ENCODE measurements around the gene FRMPD3.
A peak's percentile ranks its signal among the peaks of the same experiment; 100 is the strongest.
"Not testable (repeated sequence)": the region's sequence is repeated elsewhere in the genome, so short reads cannot be mapped to it uniquely, and the experiment has no call there.

FRMPD3 gene

GRCh38 chrX:107454302-107454701 lies 4.8 kb downstream of the FRMPD3 start:
- Histone ChIP-seq H3K36me3 (ENCODE audit: insufficient read depth, low read length) (no peaks in the 10 kb centered on the region), H3K4me1 (ENCODE audit: insufficient read depth, low read length) (peaks cover 15% of the 10 kb centered on the region; the same call in 1 of the 2 replicates), H3K9ac (ENCODE audit: low read depth, low read length) (no peak overlapping the region), H3K9me3 (ENCODE audit: control insufficient read depth, insufficient read depth, low read length) (no peaks in the 10 kb centered on the region)

DNA sequence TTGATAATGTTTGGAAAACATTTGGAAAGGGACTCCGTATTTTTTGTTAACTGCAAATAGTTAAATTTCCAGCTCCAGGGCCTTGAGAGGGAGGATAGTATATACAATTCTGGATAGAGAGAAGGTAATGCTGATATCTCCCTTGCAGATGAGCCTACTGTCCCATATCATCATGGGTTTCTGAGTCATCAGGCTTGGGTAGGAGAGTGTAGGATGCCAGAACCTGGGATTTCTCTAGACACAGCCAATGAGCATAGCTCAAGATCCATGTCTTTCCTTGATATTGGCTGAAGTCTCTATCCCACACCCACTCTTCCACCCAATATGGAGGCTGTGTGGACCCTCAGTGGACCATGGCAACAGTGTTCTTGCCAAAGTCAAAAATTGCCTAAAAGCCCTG lies 7.8 kb downstream of the FRMPD3 start:
- Histone ChIP-seq H3K9ac (ENCODE audit: low read depth, low read length) (no peak overlapping the region), H3K36me3 (ENCODE audit: insufficient read depth, low read length) (no peaks in the 10 kb centered on the region), H3K4me1 (ENCODE audit: insufficient read depth, low read length) (peaks cover 10% of the 10 kb centered on the region), H3K9me3 (ENCODE audit: control insufficient read depth, insufficient read depth, low read length) (no peaks in the 10 kb centered on the region)

GRCh38 chrX:107465932-107466620 lies 16.6 kb downstream of the FRMPD3 start:
- Histone ChIP-seq H3K36me3 (ENCODE audit: insufficient read depth, low read length) (no peaks in the 10 kb centered on the region), H3K4me1 (ENCODE audit: insufficient read depth, low read length) (peaks cover 16% of the 10 kb centered on the region), H3K9me3 (ENCODE audit: control insufficient read depth, insufficient read depth, low read length) (no peaks in the 10 kb centered on the region), H3K9ac (ENCODE audit: low read depth, low read length) (no peak overlapping the region)

DNA sequence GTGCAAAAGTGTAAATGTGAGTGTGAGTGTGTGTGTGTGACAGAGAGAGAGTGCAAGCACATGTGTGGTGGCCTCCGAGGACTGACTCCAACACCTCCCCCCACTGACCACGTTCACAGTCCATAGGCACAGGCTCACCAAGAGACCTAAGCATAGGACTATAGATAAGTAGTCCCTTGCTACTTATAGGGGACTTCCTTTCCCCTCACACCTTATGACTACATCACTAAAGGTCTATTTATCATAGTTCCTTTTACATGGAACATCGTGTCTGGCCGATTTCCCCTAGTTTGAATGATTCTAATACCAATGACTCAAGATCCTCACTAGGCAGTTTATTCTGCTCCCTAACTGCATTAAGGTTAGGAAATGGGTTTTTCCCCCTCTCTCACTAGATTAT lies 17.8 kb downstream of the FRMPD3 start:
- Histone ChIP-seq H3K9me3 (ENCODE audit: control insufficient read depth, insufficient read depth, low read length) (no peaks in the 10 kb centered on the region), H3K9ac (ENCODE audit: low read depth, low read length) (no peak overlapping the region), H3K4me1 (ENCODE audit: insufficient read depth, low read length) (peaks cover 16% of the 10 kb centered on the region), H3K36me3 (ENCODE audit: insufficient read depth, low read length) (no peaks in the 10 kb centered on the region)

DNA sequence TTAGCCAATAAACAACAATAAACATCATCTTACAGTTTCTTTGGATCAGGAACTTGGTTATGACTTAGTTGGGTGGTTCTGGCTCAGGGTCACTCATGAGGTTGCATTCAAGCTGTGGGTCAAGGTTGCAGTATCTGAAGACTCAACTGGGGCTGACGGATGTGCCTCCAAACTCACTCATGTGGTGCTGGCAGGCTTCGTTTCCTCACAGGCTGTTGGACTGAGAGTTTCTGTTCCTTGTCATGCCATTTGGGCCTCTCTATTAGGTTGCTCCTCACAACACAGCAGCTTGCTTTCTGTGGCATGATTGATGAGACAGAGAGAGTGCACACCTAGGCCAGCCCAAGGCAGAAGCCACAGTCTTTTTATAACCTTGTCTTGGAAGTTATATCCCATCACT lies 20.7 kb downstream of the FRMPD3 start:
- Histone ChIP-seq H3K36me3 (ENCODE audit: insufficient read depth, low read length) (no peaks in the 10 kb centered on the region), H3K4me1 (ENCODE audit: insufficient read depth, low read length) (peaks cover 16% of the 10 kb centered on the region), H3K9me3 (ENCODE audit: control insufficient read depth, insufficient read depth, low read length) (no peaks in the 10 kb centered on the region), H3K9ac (ENCODE audit: low read depth, low read length) (no peak overlapping the region)

- Histone ChIP-seq H3K4me1 (ENCODE audit: insufficient read depth, low read length) (peaks cover 12% of the 10 kb centered on the region), H3K9me3 (ENCODE audit: control insufficient read depth, insufficient read depth, low read length) (no peaks in the 10 kb centered on the region), H3K9ac (ENCODE audit: low read depth, low read length) (no peak overlapping the region), H3K36me3 (ENCODE audit: insufficient read depth, low read length) (no peaks in the 10 kb centered on the region)
Measured at GRCh38 chrX:107470971-107471370, 21.5 kb downstream of the FRMPD3 start.

GRCh38 chrX:107471420-107471819 lies 22.0 kb downstream of the FRMPD3 start:
- not testable (repeated sequence) for H3K9ac ChIP-seq (ENCODE audit: low read depth, low read length); H3K36me3 ChIP-seq (ENCODE audit: insufficient read depth, low read length); H3K9me3 ChIP-seq (ENCODE audit: control insufficient read depth, insufficient read depth, low read length); H3K4me1 ChIP-seq (ENCODE audit: insufficient read depth, low read length)

GRCh38 chrX:107477406-107477805 lies 28.0 kb downstream of the FRMPD3 start:
- H3K9me3 ChIP-seq (ENCODE audit: control insufficient read depth, insufficient read depth, low read length) = no peaks in the 10 kb centered on the region
- H3K4me1 ChIP-seq (ENCODE audit: insufficient read depth, low read length) = peaks cover 6% of the 10 kb centered on the region; the same call in 1 of the 2 replicates
- no peak overlapping the region for H3K9ac ChIP-seq (ENCODE audit: low read depth, low read length)
- no peaks in the 10 kb centered on the region for H3K36me3 ChIP-seq (ENCODE audit: insufficient read depth, low read length)

DNA sequence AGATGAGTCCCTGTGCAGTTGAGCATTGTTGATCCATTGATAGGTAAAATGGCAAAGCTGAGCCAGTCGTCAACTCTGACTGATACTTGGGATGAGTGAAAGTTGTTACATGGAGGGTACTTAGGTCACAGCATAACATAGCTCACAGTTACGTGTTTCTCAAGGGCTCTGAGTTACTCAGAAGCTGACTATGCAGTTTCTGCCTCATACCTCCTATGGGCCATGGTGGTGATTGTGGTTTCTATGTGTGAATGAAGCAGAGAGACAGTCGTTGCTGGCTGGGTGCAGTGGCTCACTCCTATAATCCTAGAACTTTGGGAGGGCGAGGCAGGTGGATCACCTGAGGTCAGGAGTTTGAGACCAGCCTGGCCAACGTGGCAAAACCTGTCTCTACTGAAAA lies 30.8 kb downstream of the FRMPD3 start:
- Histone ChIP-seq H3K9ac (ENCODE audit: low read depth, low read length) (no peak overlapping the region), H3K36me3 (ENCODE audit: insufficient read depth, low read length) (no peaks in the 10 kb centered on the region)

DNA sequence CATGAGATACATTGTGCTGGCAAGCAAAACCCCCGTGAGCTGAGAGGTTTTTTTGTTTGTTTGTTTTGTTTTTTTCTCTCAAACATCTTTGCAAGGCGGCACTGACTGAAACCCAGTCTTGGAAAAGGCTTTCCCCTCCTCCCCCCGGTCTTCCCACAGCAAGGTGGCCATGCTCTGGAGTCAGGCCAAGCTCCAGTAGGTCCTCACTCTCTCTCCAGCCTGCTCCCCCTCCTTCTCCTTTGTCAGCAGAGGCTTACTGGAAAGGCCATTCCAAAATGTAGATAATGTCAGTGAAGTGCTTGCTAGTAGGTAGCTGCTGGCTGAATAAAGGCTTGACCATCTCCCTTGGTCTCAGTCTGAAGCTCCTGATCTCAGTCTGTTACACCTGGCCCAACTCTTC lies 32.6 kb downstream of the FRMPD3 start:
- Histone ChIP-seq H3K9ac (ENCODE audit: low read depth, low read length) (no peak overlapping the region), H3K4me1 (ENCODE audit: insufficient read depth, low read length) (peaks cover 24% of the 10 kb centered on the region), H3K36me3 (ENCODE audit: insufficient read depth, low read length) (no peaks in the 10 kb centered on the region), H3K9me3 (ENCODE audit: control insufficient read depth, insufficient read depth, low read length) (no peaks in the 10 kb centered on the region)

More for the DNA sequence above, 30.8 kb downstream of the FRMPD3 start:
- Histone ChIP-seq H3K9me3 (ENCODE audit: control insufficient read depth, insufficient read depth, low read length) (no peaks in the 10 kb centered on the region), H3K4me1 (ENCODE audit: insufficient read depth, low read length) (peaks cover 25% of the 10 kb centered on the region)

DNA sequence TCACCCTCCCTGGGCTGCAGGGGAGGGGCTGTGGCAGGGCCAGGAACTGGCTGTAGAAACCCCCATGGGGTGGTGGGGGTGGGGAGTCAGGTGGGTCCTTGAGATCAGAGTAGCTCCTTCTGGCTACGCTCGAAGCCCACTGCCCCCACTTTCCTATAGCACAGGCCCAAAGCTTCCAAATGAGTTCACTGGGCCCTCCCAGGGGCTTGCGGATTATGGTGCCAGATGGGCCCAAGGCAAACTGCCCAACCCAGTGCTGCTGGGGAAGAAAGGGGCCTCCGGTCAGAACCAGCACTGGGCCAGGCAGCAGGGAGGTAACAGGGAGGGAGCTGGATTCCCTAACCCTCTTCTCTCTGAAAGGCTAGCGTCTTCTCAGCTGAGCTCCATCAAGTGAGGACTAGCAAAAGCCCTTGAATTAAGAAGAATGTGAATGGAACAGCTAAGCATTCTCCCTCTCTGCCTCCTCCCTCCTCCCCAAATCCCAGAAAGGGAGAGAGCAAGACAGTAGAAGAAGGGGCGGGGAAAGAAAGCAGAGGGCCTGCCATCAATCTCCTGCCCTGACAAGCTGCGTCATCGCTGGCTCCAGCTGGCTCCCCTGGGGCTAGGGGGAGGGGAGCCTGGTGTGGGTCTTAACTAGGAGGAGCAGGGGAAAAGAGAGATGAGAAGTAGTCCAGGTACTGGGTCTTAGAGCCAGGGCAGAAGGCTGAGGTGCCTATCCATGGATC lies 34.7 kb downstream of the FRMPD3 start:
- no peaks in the 10 kb centered on the region for H3K9me3 ChIP-seq (ENCODE audit: control insufficient read depth, insufficient read depth, low read length)
- H3K4me1 ChIP-seq (ENCODE audit: insufficient read depth, low read length) = peaks cover 23% of the 10 kb centered on the region
- no peaks in the 10 kb centered on the region for H3K36me3 ChIP-seq (ENCODE audit: insufficient read depth, low read length)
- peak overlapping the region; percentile 9; the same call in 1 of the 2 replicates for H3K9ac ChIP-seq (ENCODE audit: low read depth, low read length)

- peaks cover 23% of the 10 kb centered on the region for H3K4me1 ChIP-seq (ENCODE audit: insufficient read depth, low read length)
- no peaks in the 10 kb centered on the region for H3K9me3 ChIP-seq (ENCODE audit: control insufficient read depth, insufficient read depth, low read length)
Measured at GRCh38 chrX:107485013-107485412, 35.6 kb downstream of the FRMPD3 start.

DNA sequence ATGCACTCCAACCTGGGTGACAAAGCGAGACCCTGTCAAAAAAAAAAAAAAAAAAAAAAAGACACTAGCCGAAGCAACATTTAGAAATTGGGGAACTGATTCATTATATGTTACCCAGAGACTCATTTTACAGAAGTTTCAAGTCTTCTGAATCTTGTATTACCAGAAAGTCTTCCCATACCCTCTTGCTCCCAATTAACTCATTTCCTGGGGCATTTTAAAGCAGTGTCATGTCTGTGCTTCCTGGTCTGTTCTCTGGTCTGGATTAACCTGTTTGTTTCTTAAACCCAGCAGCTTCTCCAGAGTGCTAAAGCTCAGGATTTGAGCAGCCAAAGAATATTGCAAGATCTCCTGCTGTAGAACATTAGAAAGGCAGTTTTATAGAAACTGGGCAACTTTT lies 43.7 kb downstream of the FRMPD3 start:
- H3K9ac ChIP-seq (ENCODE audit: low read depth, low read length) = no peak overlapping the region
- H3K9me3 ChIP-seq (ENCODE audit: control insufficient read depth, insufficient read depth, low read length) = no peaks in the 10 kb centered on the region
- no peaks in the 10 kb centered on the region for H3K4me1 ChIP-seq (ENCODE audit: insufficient read depth, low read length)
- H3K36me3 ChIP-seq (ENCODE audit: insufficient read depth, low read length) = no peaks in the 10 kb centered on the region

More at GRCh38 chrX:107485013-107485412, 35.6 kb downstream of the FRMPD3 start:
- Histone ChIP-seq H3K9ac (ENCODE audit: low read depth, low read length) (no peak overlapping the region), H3K36me3 (ENCODE audit: insufficient read depth, low read length) (no peaks in the 10 kb centered on the region)

DNA sequence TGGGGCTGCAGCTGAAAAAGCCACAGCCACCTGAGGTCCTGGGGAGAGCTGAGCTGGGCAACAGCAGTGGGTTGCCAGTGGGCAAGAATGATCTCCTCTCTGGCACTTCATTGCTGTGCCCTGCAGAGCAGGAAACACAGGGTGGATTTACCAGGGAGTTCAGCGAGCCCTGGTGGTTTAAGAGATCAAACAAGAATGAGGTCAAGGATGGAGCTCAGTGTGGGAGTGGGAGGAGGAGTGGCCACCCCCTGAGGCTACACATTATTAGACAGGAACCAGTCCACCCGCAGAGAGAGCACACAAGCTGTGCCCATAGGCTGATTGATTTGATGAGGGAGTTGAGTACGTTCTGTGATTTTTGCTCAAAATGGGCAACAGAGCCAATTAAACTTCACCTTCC lies 47.3 kb downstream of the FRMPD3 start:
- H3K9ac ChIP-seq (ENCODE audit: low read depth, low read length) = no peak overlapping the region; the same call in 1 of the 2 replicates
- H3K36me3 ChIP-seq (ENCODE audit: insufficient read depth, low read length) = no peaks in the 10 kb centered on the region
- H3K9me3 ChIP-seq (ENCODE audit: control insufficient read depth, insufficient read depth, low read length) = no peaks in the 10 kb centered on the region

More for the DNA sequence above, 47.3 kb downstream of the FRMPD3 start:
- H3K4me1 ChIP-seq (ENCODE audit: insufficient read depth, low read length) = peaks cover 2% of the 10 kb centered on the region
